BLaER1 (cell line): ENCODE results near the gene WDR5.
A peak's percentile ranks its signal among the peaks of the same experiment; 100 is the strongest.

Experiments used
- H3K27ac ChIP-seq: shearing (Covaris generic); formaldehyde crosslinking; 2 replicates; pipeline ENCODE4 v1.8.1; 2022
- H3K27me3 ChIP-seq: shearing (Covaris generic); formaldehyde crosslinking; 2 replicates; pipeline ENCODE4 v1.8.1; 2022
- H3K36me3 ChIP-seq: shearing (Covaris generic); formaldehyde crosslinking; 2 replicates; pipeline ENCODE4 v1.8.1; 2022
- H3K4me1 ChIP-seq: shearing (Covaris generic); formaldehyde crosslinking; 2 replicates; pipeline ENCODE4 v1.8.1; 2022
- H3K4me2 ChIP-seq: shearing (Covaris generic); formaldehyde crosslinking; 2 replicates; pipeline ENCODE4 v1.8.1; 2022
- H3K4me3 ChIP-seq: shearing (Covaris generic); formaldehyde crosslinking; 2 replicates; pipeline ENCODE4 v1.8.1; 2022
- H3K9ac ChIP-seq: shearing (Covaris generic); formaldehyde crosslinking; 2 replicates; pipeline ENCODE4 v1.8.1; 2022
- H3K9me3 ChIP-seq: shearing (Covaris generic); formaldehyde crosslinking; 2 replicates; pipeline ENCODE4 v1.8.1; 2022
- H4K20me1 ChIP-seq: shearing (Covaris generic); formaldehyde crosslinking; 2 replicates; pipeline ENCODE4 v1.8.1; 2022
- Cebpa-rat ChIP-seq: shearing (Covaris generic); IDR thresholded peaks from 2 replicates; pipeline ENCODE4 v1.8.1; 2022

Gene WDR5

DNA sequence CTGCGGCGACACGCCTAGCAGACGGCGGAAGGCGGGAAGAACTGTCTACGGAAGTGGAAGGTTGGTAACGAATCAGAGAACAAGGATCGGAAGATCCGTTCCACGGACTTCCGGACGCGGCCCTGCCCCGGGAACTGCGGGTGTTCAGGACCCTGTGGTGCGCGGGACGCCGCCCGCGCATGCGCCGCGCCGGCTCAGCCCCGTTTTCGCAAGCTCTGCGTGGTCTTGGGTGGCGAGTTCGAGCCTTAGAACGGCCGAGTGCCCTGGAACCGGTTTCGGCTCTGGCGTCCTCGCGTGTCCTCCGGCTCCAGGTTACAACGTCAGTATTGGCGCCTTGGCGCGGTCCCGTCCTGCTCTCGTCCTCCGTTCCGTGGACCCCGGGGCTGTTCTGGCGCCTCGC lies 29.0 kb downstream of the WDR5 start:
- Histone ChIP-seq H3K36me3 (peaks cover 19% of the 10 kb centered on the region), H4K20me1 (peaks cover 3% of the 10 kb centered on the region), H3K27ac (no peak overlapping the region), H3K4me3 (no peak overlapping the region), H3K9ac (no peak overlapping the region), H3K27me3 (peaks cover 16% of the 10 kb centered on the region), H3K4me2 (no peak overlapping the region), H3K9me3 (peaks cover 6% of the 10 kb centered on the region; the same call in 1 of the 2 replicates), H3K4me1 (peaks cover 36% of the 10 kb centered on the region)
- no peak for TF ChIP-seq Cebpa-rat

DNA sequence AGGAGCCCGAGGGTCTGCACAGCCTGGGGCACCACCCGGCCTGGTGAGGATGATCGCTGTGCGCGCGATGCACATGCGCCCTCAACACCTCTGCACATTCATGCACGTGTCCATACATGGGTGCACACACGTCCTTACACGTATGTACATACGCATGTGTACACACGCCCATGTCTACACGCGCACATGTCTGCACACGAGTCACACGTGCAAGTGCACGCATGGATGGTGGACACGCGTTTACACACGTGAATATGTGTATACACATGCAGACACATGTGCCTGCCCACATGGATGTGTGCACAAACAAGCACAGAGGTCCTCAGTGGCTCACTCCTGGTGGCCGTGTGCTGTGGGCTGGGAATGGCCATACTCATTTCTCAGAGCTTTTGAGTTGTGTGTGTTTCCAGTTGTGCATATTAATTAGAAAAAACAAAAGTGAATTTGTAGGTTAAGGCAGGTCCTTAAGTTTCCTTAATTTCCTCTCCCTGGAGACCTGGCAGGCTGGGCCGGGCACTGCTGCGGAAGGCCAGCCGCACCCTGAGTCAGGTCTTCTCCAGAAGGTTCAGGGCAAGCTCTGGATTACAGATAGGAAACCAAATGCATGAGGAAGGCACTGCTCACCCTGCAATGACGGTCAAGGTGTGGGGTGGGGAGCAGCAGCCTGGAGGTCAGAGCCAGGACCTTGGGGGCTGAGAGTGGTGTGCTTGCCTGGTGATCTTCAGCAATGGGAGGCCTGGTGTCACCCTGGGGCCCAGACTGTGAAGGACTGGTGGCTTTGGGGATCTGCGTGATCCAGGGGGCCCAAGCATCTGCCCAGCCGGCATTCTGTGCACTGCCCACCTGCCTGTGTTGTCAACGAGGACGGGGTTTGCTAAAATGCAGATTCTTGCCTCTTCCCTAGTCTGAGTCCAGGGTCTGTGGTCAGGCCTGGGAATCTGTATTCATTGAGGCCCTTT lies 29.8 kb downstream of the WDR5 start:
- no peak overlapping the region for H3K9ac ChIP-seq

DNA sequence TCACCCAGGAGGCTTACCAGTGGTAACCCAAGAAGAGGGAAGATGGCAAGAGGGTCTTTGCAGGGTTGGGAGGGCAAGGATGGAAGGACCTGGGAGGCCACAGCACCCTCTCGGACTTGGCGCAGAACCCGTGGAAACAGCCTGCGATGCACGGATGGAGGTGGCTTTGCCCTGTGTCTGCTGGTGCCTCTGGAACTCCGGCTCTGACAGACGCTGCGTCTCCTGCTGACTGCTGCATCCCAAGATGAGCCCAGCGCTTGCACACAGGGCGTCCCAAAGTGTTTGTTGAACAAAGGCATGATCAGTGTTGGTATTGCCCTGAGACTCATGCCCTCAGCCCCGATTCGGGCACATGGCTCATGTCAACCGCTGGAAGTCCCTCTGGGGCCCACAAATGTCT lies 30.5 kb downstream of the WDR5 start:
- TF ChIP-seq Cebpa-rat, result no peak
- Histone ChIP-seq H3K4me3 (no peak overlapping the region), H3K9me3 (peaks cover 6% of the 10 kb centered on the region; the same call in 1 of the 2 replicates)

More for the DNA sequence above, 29.8 kb downstream of the WDR5 start:
- TF ChIP-seq Cebpa-rat, result no peak
- peaks cover 16% of the 10 kb centered on the region for H3K27me3 ChIP-seq
- H3K36me3 ChIP-seq, result peaks cover 17% of the 10 kb centered on the region
- peaks cover 28% of the 10 kb centered on the region for H3K4me1 ChIP-seq
- H3K4me2 ChIP-seq, result no peak overlapping the region
- peaks cover 6% of the 10 kb centered on the region; the same call in 1 of the 2 replicates for H3K9me3 ChIP-seq
- H4K20me1 ChIP-seq, result no peaks in the 10 kb centered on the region
- no peak overlapping the region for H3K27ac ChIP-seq
- H3K4me3 ChIP-seq, result no peak overlapping the region

GRCh38 chr9:134167530-134167931 lies 31.6 kb downstream of the WDR5 start:
- Histone ChIP-seq H3K4me3 (no peak overlapping the region), H3K27ac (no peak overlapping the region), H3K9me3 (peaks cover 6% of the 10 kb centered on the region; the same call in 1 of the 2 replicates), H4K20me1 (no peaks in the 10 kb centered on the region), H3K36me3 (peaks cover 14% of the 10 kb centered on the region; the same call in 1 of the 2 replicates), H3K9ac (no peak overlapping the region), H3K4me1 (peaks cover 15% of the 10 kb centered on the region), H3K27me3 (peaks cover 16% of the 10 kb centered on the region), H3K4me2 (no peak overlapping the region)
- TF ChIP-seq Cebpa-rat, result no peak

More for the DNA sequence above, 30.5 kb downstream of the WDR5 start:
- Histone ChIP-seq H3K4me1 (peaks cover 22% of the 10 kb centered on the region), H3K36me3 (peaks cover 14% of the 10 kb centered on the region; the same call in 1 of the 2 replicates), H3K27me3 (peaks cover 16% of the 10 kb centered on the region), H3K9ac (no peak overlapping the region), H3K4me2 (no peak overlapping the region), H4K20me1 (no peaks in the 10 kb centered on the region), H3K27ac (no peak overlapping the region)

DNA sequence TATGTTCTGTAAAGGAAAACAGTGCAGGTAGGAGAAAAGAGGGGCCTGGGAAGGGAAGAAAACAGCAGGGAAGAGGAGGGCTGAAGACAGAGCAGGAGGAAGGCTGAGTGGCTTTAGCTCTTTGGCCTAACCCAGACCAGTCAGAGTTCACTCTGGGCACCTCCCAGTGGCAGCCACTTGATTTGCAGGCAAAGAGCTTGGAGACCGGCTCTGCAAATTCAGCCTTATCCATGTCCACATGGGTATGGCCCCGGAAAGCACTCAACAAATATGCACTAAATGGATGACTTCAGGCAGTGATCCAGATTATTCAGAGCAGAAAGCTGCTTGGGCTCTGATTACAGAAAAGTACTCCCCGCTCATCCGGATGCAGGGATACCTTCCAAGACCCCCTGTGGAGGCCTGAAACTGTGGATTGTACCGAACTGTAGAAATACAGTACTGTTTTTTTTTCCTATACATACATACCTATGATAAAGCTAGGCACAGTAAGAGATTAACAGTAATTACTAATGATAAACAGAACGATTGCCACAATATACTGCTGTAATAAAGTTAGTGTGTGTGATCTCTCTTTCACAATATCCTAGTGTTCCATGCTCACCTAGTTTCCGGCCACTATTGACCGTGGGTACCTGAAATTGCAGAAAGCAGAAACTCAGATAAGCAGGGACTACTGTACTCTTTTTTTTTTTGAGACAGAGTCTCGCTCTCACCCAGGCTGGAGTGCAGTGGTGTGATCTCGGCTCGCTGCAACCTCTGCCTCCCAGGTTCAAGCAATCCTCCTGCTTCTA lies 33.1 kb downstream of the WDR5 start:
- no peak for TF ChIP-seq Cebpa-rat
- H3K27me3 ChIP-seq, result peaks cover 1% of the 10 kb centered on the region; the same call in 1 of the 2 replicates

DNA sequence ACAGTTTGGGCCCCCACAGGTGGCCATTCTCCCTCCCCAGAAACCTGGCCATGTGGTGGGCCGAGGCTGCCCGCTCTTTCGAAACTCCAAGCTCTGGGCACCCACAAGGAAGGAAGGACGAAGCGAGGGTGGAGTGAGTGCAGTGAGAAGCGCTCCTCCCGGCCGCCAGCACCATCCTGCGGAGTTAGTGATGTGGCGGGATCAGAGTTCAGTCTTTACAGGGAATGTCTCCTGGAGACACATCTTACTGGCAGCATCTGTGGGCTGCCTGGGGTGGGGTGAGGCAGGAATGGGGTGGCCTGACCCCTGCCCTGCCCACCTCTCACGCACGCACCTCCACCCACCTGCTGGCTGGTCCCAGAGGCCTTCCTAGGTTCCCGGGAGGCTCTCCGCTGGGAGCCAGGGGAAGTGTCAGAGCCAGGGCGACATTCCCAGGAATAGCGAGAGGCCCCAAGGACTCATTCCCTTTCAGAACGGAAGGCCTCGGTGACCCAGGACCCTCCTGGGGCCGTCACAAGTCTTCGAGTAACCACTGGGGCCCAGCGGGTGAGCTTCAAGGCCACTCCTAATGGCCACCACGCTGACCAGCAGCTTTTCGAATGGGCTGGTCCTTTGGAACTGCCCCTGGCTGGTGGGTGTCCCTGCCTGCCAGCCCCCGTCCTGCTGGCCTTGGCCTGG lies 34.0 kb downstream of the WDR5 start:
- Histone ChIP-seq H3K9me3 (peaks cover 6% of the 10 kb centered on the region; the same call in 1 of the 2 replicates), H3K36me3 (peaks cover 14% of the 10 kb centered on the region; the same call in 1 of the 2 replicates), H3K4me3 (no peak overlapping the region), H3K4me2 (no peak overlapping the region; the same call in 1 of the 2 replicates), H3K4me1 (no peaks in the 10 kb centered on the region), H4K20me1 (no peaks in the 10 kb centered on the region), H3K9ac (peak overlapping the region; percentile 46; the same call in 1 of the 2 replicates), H3K27ac (peak overlapping the region; percentile 45; the same call in 1 of the 2 replicates), H3K27me3 (no peaks in the 10 kb centered on the region)
- TF ChIP-seq Cebpa-rat, result no peak

More for the DNA sequence above, 33.1 kb downstream of the WDR5 start:
- no peak overlapping the region for H3K4me2 ChIP-seq
- H3K27ac ChIP-seq, result no peak overlapping the region
- no peak overlapping the region for H3K9ac ChIP-seq
- H3K4me3 ChIP-seq, result no peak overlapping the region
- H4K20me1 ChIP-seq, result no peaks in the 10 kb centered on the region
- peaks cover 6% of the 10 kb centered on the region; the same call in 1 of the 2 replicates for H3K9me3 ChIP-seq
- peaks cover 3% of the 10 kb centered on the region for H3K4me1 ChIP-seq
- H3K36me3 ChIP-seq, result peaks cover 14% of the 10 kb centered on the region; the same call in 1 of the 2 replicates

DNA sequence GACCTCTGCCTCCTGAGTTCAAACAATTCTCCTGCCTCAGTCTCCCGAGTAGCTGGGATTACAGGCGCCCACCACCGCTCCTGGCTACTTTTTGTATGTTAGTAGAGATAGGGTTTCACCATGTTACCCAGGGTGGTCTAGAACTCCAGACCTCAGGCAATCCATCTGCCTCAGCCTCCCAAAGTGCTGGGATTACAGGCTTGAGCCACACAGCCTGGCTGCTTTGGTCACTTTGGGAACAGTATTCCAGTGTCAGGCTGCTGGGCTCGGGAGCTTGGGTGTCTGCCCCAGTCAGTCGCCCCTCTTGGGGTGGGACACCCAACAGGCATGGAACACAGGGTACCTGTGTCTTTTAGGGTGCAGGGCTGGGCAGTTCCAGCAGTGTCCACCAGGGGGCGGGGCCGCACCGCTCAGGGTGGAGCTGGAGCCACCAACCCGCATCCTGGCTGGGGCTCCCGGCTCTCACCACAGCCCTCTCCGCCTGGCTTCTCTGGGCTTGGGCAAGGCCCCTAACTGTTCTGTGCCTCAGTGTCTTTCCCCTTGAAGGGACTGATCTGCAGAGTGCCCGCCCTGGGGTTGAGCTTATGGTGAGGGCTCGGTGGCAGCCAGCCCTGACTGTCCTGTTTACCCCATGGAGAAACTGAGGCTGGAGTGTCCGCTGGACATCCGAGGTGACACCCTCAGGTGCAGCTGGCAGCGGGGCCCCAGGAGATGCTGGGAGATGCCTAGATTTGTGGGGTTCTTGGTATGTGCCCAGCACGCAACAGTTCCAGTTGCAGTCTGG lies 34.8 kb downstream of the WDR5 start:
- no peak overlapping the region for H3K4me3 ChIP-seq
- peak overlapping the region; percentile 45 for H3K27ac ChIP-seq
- peaks cover 6% of the 10 kb centered on the region; the same call in 1 of the 2 replicates for H3K9me3 ChIP-seq
- H3K4me1 ChIP-seq, result no peaks in the 10 kb centered on the region
- H3K4me2 ChIP-seq, result no peak overlapping the region
- peak overlapping the region; percentile 46; the same call in 1 of the 2 replicates for H3K9ac ChIP-seq
- no peaks in the 10 kb centered on the region for H4K20me1 ChIP-seq
- H3K27me3 ChIP-seq, result no peaks in the 10 kb centered on the region
- H3K36me3 ChIP-seq, result peaks cover 14% of the 10 kb centered on the region; the same call in 1 of the 2 replicates
- TF ChIP-seq Cebpa-rat, result no peak
